ENCODE results near the gene SEC14L5.
"Not testable (repeated sequence)": the region's sequence is repeated elsewhere in the genome, so short reads cannot be mapped to it uniquely, and the experiment has no call there.

Gene SEC14L5

DNA sequence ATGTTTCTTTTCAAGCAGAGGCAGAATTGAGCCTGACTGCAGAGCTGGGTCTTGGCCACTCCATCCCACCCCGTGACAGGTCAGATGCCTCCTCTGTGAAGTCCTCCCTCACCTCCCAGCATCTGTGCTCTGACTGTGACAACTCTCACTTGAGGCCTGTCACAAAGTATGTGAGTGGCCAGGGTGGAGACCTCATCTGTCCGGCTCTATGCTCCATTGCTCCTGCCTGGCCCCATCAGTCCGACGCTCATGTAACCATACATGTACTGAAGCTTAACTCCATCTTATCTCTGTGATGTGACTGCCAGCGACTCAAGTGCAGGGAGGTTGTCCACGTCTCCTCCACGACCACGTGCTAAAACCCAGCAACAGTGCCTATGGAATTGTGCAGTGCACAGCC lies 24.7 kb upstream of the SEC14L5 start:
- no peak for DNase-seq

GRCh38 chr16:4933871-4934395 lies 24.2 kb upstream of the SEC14L5 start:
- DNase-seq: no peak

DNA sequence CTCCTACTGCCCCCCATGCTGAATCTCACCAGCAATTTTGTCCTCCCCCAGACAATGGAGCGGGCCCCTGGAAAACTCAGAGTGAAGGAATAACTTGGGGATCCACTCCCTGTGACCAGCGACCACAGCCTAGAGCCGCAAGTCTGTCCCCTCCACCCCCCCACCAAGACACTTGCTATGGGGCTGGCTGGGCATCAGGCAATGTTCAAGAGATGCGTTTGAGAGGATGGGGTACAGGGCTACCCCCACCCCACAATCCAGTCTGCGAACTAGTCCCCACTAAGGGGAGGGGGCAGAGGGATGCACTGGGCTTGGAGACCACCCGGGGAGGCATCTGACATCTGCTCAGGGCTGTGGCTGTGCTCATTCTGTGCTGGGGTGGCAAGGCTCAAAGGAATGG lies 23.5 kb upstream of the SEC14L5 start:
- DNase-seq: no peak

DNA sequence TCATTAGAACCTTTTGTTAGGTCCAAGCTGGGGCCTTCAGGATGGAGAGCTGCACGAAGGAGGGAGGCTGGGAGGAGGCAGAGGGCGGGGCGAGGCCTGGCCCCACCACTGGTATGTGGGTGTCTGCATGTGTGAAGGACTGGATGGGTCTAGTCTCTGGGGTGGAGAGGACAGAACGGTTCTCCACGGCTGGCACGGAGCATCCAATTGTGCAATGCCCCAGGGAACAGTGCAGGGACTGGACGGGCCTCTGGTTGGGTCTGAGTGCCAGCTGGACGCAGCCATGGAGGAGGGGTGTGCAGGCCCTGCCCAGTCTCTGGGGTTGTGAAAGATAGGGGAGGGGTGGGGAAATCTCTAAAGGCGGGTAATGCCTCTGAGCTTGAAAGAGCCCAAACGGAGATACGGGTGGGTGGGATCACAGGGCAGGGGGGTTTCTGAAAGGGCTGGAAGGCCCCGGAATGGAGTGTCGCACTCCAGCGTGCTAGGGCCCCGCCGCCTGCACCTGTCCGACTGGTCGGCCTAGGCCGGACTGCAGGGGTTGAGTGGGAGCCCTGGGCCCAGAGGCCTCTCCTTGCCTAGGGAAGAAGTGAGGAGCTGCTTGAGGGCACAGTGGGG lies 22.8 kb upstream of the SEC14L5 start:
- DNase-seq: no peak

GRCh38 chr16:4936181-4936990 lies 21.7 kb upstream of the SEC14L5 start:
- no peak for DNase-seq

GRCh38 chr16:4936991-4937781 lies 20.9 kb upstream of the SEC14L5 start, which contains the start of gene PPL:
Gene PPL, minus strand, starts transcription at chr16:4937148. Its CDS starts 103 bp downstream, at chr16:4937045.
- no peak for DNase-seq

GRCh38 chr16:4937782-4938682 lies 20.1 kb upstream of the SEC14L5 start:
- DNase-seq: no peak

GRCh38 chr16:4938683-4939030 lies 19.5 kb upstream of the SEC14L5 start:
- DNase-seq: no peak

- no peak for DNase-seq
These were observed 17.4 kb upstream of the SEC14L5 start for GRCh38 chr16:4940719-4941118.

DNA sequence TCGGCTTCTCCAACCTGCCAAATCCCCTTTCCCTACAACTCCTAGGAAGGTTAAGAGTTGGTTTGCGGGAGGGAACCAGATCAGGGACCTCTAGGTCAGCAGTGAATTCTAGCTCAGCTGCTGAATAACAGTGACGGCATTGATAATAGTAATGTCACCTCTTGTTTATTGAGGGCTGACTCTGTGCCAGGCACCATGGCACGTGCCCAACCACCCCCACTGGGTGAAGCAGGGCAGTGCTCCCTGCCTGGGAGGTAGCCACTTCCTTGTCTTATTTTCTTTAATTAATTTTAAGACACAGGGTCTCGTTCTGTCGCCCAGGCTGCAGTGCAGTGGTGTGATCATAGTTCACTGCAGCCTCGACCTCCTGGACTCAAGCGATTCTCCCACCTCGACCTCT lies 15.6 kb upstream of the SEC14L5 start:
- DNase-seq: no peak

DNA sequence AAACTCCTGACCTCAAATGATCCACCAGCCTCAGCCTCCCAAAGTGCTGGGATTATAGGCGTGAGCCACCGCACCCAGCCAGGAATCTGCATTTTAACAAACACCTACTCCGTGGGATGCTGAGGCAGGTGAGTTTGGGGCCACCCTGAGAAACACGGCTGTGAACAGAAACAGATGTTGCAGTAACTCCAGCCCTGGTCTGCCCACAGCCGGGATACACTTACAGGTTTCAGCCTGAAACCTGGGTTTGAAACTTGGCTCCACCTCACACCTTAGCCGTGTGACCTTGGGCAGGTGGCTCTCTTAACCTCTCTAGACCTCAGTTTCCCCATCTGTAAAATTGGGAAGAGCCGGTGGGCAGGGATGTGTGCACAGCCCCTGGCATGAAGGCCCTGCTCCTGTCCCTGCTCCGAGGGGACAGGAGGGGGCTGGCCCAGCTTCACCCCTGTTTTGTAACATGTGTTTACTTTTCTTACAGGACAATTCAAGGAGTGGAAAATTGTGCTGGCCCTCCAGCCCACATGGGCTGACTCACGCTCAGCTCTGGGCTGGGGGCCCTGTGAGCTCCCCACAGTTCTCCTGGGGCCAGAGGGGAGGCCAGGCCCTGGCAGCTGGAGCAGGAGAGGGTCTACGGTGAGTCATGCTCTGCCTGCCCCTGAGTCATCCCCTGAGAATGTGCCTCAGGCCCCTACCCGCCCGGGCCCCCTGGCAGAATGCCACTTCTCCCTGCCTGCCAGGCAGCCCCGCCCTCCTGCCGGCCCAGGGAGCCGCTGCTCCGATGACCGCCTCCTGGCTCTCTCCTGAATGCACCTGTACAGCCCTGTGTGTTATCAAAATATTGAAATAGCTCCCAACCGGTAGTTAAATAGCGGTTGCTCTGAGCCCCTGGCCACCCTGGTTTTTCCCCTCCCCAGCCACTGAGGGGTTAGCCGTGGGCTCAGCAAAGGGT lies 13.5 kb upstream of the SEC14L5 start:
- DNase-seq: no peak

DNA sequence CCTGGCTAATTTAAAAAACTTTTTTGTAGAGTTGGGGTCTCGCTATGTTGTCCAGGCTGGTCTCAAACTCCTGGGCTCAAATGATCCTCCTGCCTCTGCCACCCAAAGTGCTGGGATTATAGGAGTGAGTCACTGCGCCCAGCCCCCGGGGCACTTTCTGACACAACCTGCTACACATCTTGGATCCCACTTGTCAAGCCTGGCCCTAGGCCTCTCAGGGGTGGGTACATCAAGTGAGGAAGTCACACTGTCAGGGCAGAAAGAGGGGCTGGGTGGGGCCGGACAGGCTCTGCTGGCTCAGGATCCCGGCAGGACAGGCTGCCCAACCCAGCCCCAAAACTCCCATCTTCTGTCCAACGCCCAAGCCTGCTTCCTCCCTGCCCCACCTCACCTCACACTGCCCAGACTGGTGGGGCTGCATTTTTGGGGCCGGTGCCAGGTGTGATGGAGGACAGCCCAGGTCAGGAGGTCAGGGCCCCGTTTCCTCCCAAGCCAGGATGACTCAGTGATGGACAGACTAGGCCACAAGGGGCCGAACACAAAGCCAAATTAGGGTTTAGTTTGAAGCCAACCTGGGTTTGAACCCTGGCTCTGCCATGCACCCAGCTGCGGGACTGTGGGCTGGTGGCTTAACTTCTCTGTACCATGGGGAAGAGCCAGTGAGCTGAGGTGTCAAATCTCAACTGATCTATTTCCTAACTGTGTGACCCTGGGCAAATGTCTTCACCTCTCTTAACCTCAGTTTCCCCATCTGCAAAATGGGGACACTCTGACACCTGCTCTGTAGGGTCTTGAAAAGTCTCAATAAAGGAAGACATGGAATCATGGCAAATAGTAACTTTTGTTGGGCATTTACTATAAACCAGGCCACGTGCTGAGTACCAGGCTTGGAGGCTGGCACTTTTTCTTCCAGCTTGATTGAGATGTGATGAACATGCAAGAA lies 12.3 kb upstream of the SEC14L5 start:
- no peak for DNase-seq

DNA sequence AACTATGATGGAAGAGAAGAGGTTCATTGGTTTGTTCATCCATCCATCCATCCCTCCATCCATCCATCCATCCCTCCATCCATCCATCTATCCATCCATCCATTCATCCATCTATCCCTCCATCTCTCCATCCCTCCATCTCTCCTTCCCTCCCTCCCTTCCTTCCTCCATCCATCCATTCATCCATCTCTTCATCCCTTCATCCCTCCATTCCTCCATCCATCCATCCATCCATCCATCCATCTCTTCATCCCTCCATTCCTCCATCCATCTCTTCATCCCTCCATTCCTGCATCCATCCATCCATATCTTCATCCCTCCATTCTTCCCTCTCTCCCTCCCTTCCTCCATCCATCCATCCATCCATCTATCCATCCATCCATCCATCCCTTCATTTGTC lies 11.2 kb upstream of the SEC14L5 start:
- no peak for DNase-seq

DNA sequence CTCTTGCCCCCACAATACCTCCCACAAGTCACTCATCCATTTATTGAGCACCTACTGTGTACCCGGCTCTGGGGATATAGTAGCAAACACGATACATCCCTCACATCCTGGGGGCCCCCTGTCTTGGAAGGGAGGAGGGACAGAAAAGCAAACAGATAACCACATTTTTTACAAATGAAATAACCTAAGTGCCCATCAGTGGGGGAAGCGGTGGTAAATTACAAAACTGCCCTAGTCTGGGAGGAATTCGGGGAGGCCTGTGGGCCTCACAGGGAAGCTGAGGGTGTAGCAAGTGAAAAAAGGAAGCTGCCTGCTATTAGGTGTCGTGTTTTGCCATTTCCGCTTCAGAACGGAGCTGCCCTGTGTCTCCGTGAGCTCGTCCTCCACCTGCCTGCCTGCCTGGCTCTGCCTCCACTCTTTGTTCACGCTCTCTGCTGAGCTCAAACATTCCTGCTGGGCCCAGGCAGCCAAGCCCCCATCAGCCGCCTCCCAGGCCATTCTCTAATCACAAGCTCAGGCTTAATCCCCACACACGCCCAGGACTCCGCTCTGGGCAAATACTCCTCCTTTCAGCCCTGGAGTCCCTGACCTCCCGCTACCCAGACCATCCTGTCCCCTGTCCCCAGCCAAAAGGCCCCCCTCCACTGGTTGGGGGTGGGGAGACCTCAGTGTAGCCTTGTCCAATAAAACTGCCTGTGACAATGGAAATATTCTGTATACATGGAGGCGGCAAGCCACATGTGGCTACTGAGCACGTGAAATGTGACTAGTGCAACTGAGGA lies 10.2 kb upstream of the SEC14L5 start:
- no peak for DNase-seq

DNA sequence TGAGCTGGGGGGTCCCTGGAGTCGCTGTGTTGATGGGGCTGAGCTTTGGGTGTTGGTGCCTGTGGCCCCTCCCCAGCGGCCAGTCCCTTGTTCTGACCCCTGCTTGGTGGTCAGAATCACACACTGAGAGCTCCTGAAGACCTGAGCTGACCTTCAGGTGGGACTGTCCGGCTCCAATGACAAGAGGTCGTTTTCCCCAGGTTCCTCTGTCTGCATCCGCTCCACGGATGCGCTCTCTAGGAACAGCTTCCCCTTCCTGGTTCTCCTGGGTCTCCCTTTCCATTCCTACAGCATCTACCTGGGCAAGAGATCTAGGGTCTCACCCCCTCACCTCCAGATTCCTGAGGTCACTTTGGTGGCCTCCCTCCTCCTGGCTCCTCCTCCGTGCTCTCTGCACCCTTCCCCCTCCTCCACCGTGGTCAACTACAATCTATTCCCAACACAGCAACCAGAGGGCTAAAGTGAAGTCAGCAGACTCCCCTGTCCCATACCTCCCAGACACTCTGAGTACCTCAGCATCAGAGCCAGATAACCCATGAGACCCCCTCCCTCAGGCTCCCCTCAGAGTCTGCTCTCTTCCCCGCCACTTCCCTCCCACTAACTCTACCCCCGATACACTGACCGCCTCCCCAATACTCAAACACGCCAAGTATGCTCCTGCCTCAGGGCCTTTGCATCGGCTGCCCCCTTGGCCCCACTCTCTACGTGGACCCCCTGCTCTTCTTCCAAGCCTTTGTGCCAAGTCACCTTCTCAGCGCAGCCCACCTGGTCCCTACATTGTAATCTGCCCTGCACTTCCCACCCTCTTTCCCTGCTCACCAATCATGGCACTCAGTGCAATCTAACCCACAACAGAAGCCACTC lies 9.0 kb upstream of the SEC14L5 start:
- DNase-seq: no peak

DNA sequence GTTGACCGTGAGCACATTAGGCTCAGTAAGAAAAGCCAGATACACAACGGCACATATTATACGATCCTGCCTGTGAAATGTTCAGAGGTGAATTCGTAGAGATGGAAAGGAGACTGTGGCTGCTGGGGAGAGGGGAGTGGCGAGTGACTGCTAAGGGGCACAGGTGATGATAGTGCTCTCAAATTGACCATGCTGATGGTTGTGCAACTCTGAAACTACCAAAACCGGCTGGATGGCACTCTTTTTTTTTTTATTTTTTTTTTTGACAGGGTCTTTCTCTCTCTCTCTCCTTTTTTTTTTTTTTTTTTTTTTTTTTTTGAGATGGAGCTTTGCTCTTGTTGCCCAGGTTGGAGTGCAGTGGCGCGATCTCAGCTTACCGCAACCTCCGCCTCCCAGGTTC lies 8.1 kb upstream of the SEC14L5 start:
- DNase-seq: no peak

GRCh38 chr16:4951583-4951982 lies 6.5 kb upstream of the SEC14L5 start:
- DNase-seq: not testable (repeated sequence)

GRCh38 chr16:4954714-4955113 lies 3.4 kb upstream of the SEC14L5 start:
- no peak for DNase-seq

DNA sequence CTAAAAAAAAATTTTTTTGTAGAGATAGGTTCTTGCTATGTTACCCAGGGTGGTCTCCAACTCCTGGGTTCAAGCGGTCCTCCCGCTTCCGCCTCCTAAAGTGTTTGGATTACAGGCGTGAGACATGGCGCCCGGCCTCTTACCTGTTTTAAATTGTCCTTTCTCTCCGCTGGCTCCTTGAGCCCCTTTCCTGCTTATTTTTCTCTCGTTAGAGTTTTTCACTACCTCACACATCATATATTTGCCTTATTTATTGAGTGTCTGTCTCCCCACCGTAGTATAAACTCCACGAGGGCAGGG lies 760 bp upstream of the SEC14L5 start:
- DNase-seq: no peak

Data from GDM1 (cell line).